GM18873 (cell line): ENCODE data around the gene FGF11.

ENCODE experiments used
- ATAC-seq: cut with Tn5 transposase; IDR thresholded peaks from one replicate; pipeline ENCODE4 v1.9.1; 2021; ENCODE audit warnings: mild to moderate bottlenecking, moderate library complexity, moderate number of reproducible peaks; ENCODE audit not compliant: unreplicated experiment, low FRiP score

FGF11 gene

GRCh38 chr17:7426896-7427489, 12.3 kb upstream of the FGF11 start:
- ATAC-seq = no peak

- no peak for ATAC-seq
These were observed 11.8 kb upstream of the FGF11 start for GRCh38 chr17:7427549-7427948.

GRCh38 chr17:7428557-7428956, 10.8 kb upstream of the FGF11 start, which contains the start of gene SPEM3:
Gene SPEM3 (plus strand): TSS chr17:7428857. CDS start chr17:7428903, 46 bp downstream.
- ATAC-seq = no peak

GRCh38 chr17:7429722-7430121, 9.6 kb upstream of the FGF11 start:
- ATAC-seq = no peak

- ATAC-seq = no peak
These were observed 8.1 kb upstream of the FGF11 start for GRCh38 chr17:7431231-7431630.

GRCh38 chr17:7432296-7432695, 7.0 kb upstream of the FGF11 start:
- ATAC-seq = no peak

GRCh38 chr17:7435676-7436555, 3.4 kb upstream of the FGF11 start:
- ATAC-seq = no peak

GRCh38 chr17:7436556-7437368, 2.5 kb upstream of the FGF11 start:
- no peak for ATAC-seq

- no peak for ATAC-seq
These were observed 1.9 kb upstream of the FGF11 start for GRCh38 chr17:7437369-7437863.

- ATAC-seq = no peak
These were observed 1.2 kb upstream of the FGF11 start for GRCh38 chr17:7437950-7438614.

- no peak for ATAC-seq
These were observed 454 bp upstream of the FGF11 start for GRCh38 chr17:7438656-7439460.

GRCh38 chr17:7440113-7440833, 961 bp downstream of the FGF11 start:
- ATAC-seq = no peak

GRCh38 chr17:7440834-7441195, 1.5 kb downstream of the FGF11 start:
- ATAC-seq = no peak

- no peak for ATAC-seq
These were observed 2.0 kb downstream of the FGF11 start for GRCh38 chr17:7441266-7441665.

- no peak for ATAC-seq
These were observed 2.8 kb downstream of the FGF11 start for GRCh38 chr17:7442142-7442541.

GRCh38 chr17:7443499-7444485, 4.5 kb downstream of the FGF11 start:
- ATAC-seq = no peak

GRCh38 chr17:7444682-7445618, 5.6 kb downstream of the FGF11 start, which contains the start of gene CHRNB1:
Gene CHRNB1 (plus strand): TSS chr17:7445061. CDS start chr17:7445128, 67 bp downstream.
- ATAC-seq = no peak
